Dermis microvascular lymphatic vessel endothelial cell (primary cell): ENCODE results near the gene CLEC18A. TPM values are rescaled to one million over a fixed set of nuclear protein-coding genes. Genes with fewer than 3 reads are reported as not detected.
"Not testable (repeated sequence)": the region's sequence is repeated elsewhere in the genome, so short reads cannot be mapped to it uniquely, and the experiment has no call there.

Source experiments
- DNase-seq, 2 donors: peaks; one replicate each; pipeline versions ENCODE4 v3.0.0 to v3.0.0-alpha.2; 2010; ENCODE audit warnings: low read depth in 2 of 2
- total RNA-seq: library from RNA; depleted of rRNA; stranded (reverse); fragments of >200 nt; gene quantifications from 2 replicates; pipeline ENCODE4 v1.2.1, GENCODE V29; 2014

The CLEC18A gene
- total RNA-seq, 1 donor from 2014 or later: 0.13 TPM

DNA sequence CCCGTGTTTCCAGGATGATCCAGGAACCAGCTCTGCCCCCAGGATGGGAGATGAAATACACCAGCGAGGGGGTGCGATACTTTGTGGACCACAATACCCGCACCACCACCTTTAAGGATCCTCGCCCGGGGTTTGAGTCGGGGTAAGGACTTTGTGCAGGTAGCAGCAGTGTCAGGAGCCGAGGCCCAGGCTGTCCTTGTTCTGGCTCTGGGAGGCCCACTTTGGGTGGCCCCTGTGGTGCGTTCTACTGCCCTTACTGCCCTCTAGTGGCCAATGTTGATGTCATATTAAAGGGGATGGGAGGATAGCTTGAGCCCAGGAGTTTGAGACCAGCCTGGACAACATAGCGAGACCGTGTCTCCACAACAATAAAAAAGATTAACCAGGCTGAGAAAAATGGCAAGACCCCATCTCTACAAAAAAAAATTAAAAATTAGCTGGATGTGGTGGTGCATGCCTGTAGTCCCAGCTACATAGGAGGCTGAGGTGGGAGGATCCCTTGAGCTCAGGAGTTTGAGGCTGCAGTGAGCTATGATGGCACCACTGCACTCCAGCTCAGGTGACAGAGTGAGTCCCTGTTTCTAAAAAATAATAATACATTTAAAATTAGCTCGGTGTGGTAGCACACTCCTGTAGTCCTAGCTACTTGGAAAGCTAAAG lies 20.9 kb upstream of the CLEC18A start:
- peak; percentile 45 to 60 for DNase-seq

- no peak for DNase-seq
Observed at GRCh38 chr16:69931631-69932030, 19.5 kb upstream of the CLEC18A start.

DNA sequence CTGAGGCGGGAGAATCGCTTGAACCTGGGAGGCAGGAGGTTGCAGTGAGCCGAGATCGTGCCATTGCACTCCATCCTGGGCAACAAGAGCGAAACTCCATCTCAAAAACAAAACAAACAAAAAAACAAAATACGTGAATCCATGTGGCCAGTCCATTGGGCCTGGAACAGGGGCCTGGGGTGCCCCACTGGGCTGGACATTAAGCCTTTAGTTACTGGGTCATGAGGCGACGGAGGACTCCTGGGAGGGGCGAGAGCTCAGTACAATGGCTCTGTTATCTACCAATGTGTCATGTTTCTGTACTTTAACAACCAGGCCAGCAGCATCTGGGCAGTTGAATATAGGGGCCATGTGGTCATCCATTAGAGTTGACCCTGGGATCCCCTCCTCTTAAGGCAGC lies 18.9 kb upstream of the CLEC18A start:
- no peak for DNase-seq

- no peak for DNase-seq
Observed at GRCh38 chr16:69932691-69933392, 18.3 kb upstream of the CLEC18A start.

DNA sequence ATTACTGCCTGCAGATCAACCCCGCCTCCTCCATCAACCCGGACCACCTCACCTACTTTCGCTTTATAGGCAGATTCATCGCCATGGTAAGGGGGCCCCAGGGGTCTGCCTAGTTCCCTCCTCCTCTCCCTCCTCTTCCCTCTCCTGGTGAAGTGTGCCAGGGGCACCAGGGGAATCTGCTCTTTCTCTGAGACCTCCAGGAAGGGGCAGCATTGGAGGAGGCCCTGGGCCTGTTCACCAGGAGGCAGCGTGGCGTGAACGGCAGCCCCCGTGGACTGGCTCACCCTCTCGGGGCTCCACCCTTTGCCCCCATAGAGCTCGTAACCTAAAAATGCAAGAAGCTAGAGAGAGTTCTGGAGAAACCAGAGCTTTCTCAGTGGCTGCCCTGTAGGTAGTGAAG lies 17.1 kb upstream of the CLEC18A start:
- DNase-seq: no peak

DNA sequence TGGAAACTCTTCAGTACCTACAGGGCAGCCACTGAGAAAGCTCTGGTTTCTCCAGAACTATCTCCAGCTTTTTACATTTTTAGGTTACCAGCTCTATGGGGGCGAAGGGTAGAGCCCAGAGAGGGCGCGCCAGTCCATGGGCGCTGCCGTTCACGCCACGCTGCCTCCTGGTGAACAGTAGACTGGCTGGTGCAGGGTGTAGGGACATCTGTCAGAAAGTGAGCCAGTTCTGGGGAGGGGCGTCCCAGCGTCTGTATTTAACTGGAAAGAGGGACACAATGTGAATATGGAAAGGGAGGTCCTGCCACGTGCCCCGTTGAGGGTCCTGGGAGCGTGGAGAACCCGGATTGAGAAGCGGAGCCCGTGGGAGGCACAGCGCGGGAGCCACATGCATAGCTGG lies 16.4 kb upstream of the CLEC18A start:
- no peak for DNase-seq

DNA sequence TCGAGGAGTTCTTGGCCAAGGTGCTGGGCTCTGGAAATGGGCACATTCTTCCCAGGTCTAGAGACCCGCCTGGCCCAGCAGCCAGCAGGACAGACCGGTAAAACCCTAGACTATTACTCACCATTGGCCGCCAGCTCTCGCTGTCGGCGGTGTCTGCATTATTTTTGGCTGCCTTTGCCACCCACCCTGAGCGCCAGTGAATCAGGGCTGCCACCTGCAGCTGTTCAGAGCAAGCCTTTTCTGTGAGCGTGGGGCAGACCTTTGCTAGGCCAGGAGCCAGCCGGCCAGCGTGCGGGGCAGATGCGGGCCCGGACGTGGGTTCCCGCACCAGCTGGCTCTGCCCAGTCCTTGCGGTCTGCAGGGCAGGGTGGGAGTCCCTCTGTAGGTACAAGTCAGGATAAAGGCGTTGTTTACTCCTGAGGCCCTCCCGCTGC lies 15.8 kb upstream of the CLEC18A start:
- DNase-seq: no peak

DNA sequence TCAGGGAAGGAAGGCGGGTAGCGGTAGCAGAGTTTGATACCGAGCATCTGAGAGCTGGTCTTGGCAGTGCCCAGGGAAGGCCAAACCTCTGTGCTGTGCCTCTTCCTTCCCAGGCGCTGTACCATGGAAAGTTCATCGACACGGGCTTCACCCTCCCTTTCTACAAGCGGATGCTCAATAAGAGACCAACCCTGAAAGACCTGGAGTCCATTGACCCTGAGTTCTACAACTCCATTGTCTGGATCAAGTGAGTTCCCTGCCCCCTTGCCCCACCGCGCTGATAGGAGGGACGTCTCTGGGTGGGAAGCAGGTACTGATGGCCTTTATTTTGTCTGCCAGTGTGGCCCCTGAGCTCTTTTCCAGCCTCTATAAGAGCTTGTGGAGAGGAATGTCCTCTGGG lies 15.4 kb upstream of the CLEC18A start:
- no peak for DNase-seq

- DNase-seq: no peak
Observed at GRCh38 chr16:69936252-69936651, 14.9 kb upstream of the CLEC18A start.

GRCh38 chr16:69936751-69937211 lies 14.4 kb upstream of the CLEC18A start:
- no peak for DNase-seq

GRCh38 chr16:69937465-69937951 lies 13.6 kb upstream of the CLEC18A start:
- DNase-seq: no peak

DNA sequence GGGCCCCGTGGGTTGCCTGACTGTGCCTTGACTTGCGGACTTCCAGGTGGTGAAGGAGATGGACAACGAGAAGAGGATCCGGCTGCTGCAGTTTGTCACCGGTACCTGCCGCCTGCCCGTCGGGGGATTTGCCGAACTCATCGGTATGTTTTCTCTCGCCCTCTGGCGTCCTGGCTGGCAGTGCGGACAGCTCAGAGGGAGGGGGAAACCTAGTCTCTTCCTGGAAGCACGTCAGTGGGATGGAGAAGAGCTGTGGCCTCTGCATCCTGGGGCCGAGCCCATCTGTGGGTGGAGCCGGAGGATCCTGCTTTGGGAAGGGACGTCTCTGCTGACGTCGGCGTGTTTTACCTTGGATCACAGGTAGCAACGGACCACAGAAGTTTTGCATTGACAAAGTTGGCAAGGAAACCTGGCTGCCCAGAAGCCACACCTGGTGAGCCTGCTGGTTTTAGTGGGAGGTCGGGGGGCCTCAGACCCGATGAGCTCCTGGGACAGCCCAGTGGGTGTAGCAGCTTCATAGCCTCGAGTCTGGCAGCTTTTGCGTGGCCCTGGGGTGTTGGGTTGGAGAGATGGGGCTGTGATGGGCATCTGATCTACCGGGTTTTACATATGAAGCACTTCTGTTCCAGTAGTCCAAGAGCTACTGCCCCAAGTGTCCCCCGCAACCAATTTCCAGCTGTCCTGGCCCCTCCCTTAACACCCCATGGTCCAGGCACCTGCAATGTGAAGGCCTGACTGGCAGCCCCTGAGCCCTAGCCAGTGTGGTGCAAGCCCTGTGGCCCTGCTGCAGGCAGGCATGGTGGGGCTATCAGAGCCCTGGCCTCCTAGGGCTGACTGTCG lies 11.9 kb upstream of the CLEC18A start:
- DNase-seq: no peak

DNA sequence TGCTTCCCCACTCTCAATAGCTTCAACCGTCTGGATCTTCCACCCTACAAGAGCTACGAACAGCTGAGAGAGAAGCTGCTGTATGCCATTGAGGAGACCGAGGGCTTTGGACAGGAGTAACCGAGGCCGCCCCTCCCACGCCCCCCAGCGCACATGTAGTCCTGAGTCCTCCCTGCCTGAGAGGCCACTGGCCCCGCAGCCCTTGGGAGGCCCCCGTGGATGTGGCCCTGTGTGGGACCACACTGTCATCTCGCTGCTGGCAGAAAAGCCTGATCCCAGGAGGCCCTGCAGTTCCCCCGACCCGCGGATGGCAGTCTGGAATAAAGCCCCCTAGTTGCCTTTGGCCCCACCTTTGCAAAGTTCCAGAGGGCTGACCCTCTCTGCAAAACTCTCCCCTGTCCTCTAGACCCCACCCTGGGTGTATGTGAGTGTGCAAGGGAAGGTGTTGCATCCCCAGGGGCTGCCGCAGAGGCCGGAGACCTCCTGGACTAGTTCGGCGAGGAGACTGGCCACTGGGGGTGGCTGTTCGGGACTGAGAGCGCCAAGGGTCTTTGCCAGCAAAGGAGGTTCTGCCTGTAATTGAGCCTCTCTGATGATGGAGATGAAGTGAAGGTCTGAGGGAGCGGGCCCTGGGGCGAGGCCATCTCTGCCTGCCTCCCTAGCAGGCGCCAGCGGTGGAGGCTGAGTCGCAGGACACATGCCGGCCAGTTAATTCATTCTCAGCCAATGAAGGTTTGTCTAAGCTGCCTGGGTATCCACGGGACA lies 11.1 kb upstream of the CLEC18A start:
- no peak for DNase-seq

- DNase-seq: no peak
Observed at GRCh38 chr16:69940676-69941075, 10.5 kb upstream of the CLEC18A start.

- DNase-seq: no peak
Observed at GRCh38 chr16:69941251-69942098, 9.7 kb upstream of the CLEC18A start.

DNA sequence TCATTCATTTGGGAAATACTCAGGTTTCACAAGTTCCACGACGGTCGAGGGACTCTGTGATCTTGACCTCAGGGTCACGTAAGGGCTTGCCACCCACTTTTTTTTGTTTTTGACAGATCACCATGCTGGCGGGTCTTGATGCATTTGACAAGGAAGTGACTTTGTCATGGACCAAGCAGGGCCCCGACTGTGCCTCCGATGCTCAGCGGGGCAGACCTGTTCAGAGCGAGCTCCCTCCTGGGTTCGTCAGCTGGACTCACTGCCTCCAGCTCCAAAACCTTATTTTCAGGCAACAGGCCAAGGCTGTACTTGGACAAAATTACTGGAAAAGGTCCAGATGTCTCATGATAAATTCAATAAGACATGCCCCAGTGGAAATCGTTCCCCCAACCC lies 9.0 kb upstream of the CLEC18A start:
- DNase-seq: no peak

GRCh38 chr16:69942627-69943170 lies 8.4 kb upstream of the CLEC18A start:
- DNase-seq: no peak

GRCh38 chr16:69943241-69944036 lies 7.7 kb upstream of the CLEC18A start:
- DNase-seq: not testable (repeated sequence)

GRCh38 chr16:69950411-69950810 lies 723 bp upstream of the CLEC18A start:
- not testable (repeated sequence) for DNase-seq
